ENCODE results near the gene ABCA1. TPM values are rescaled to one million over a fixed set of nuclear protein-coding genes. Genes with fewer than 3 reads are reported as not detected.

Gene ABCA1
- total and polyA plus RNA-seq, 10 of the 15 experiments (the other 5 are each of a cell fraction or from before 2014, with no cell fraction given) = 0.01 to 0.56 (median 0.16) TPM

DNA sequence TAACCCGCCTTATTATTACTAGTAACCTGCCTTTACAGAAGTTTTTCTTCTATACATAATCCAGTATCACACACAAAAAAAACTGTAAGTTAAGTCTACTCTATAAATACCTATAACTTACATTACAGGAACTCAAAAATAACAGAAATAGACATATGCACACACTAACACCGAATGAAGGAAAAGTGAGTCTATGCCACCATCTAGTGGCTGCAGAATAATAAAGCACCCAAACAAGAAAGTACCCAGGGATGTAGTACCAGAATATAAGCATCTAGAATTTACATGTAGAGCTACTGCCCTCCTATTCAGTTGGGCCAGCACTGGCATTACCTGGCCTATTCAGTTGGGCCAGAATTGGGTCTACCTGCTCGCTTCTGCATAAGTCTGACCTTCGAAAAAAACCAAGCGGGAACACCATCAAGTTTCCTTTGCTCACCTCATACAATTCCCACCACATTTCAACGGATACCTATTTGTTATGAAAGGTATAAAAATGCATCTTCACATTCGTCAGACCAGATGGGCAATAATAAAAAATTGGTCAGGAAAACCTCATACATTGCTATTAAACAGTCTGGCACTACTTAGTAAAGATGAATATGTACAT, 184.5 kb downstream of the ABCA1 start (continued):
- TF ChIP-seq, protein P1, sequence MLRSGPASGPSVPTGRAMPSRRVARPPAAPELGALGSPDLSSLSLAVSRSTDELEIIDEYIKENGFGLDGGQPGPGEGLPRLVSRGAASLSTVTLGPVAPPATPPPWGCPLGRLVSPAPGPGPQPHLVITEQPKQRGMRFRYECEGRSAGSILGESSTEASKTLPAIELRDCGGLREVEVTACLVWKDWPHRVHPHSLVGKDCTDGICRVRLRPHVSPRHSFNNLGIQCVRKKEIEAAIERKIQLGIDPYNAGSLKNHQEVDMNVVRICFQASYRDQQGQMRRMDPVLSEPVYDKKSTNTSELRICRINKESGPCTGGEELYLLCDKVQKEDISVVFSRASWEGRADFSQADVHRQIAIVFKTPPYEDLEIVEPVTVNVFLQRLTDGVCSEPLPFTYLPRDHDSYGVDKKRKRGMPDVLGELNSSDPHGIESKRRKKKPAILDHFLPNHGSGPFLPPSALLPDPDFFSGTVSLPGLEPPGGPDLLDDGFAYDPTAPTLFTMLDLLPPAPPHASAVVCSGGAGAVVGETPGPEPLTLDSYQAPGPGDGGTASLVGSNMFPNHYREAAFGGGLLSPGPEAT (IDR thresholded peaks at IDR 0.05; ENCODE audit: low read depth) = no peak
- TF ChIP-seq HDAC2 (IDR thresholded peaks at IDR 0.05) (no peak), SMAD1 (IDR thresholded peaks at IDR 0.05; ENCODE audit: low read depth, partially characterized antibody) (no peak), BACH1 (IDR thresholded peaks at IDR 0.05; ENCODE audit: borderline replicate concordance) (no peak), ESRRA (IDR thresholded peaks at IDR 0.05; ENCODE audit: low read length) (no peak), SRF (IDR thresholded peaks at IDR 0.05; ENCODE audit: low read depth in 2 of 2, low read length in 2 of 2) (no peak), SMC3 (IDR thresholded peaks at IDR 0.05; ENCODE audit: borderline replicate concordance, low read length) (peak; percentile 81), PAX8 (IDR thresholded peaks at IDR 0.05) (no peak), MEF2A (IDR thresholded peaks at IDR 0.05; ENCODE audit: insufficient read depth, low read depth, low read length) (0 out of 2 replicates have a peak, but pooled peaks have one; percentile 54), RB1 (IDR thresholded peaks at IDR 0.05; ENCODE audit: borderline replicate concordance) (peak; percentile 36; the same call in 1 of the 2 replicates), TCF7 (IDR thresholded peaks at IDR 0.05; ENCODE audit: borderline replicate concordance) (no peak), DPF2 (IDR thresholded peaks at IDR 0.05) (no peak), STAT1 (conservative IDR thresholded peaks at IDR 0.05) (no peak), RAD51 (IDR thresholded peaks at IDR 0.05) (no peak), BHLHE40 (IDR thresholded peaks at IDR 0.05; ENCODE audit: borderline replicate concordance in 1 of 2, low read depth in 2 of 2, low read length in 1 of 2) (no peak), ASH2L (IDR thresholded peaks at IDR 0.05; ENCODE audit: borderline replicate concordance, low read depth) (no peak), HDAC6 (IDR thresholded peaks at IDR 0.05; ENCODE audit: unreplicated experiment) (no peak), NR2C2 (IDR thresholded peaks at IDR 0.05; ENCODE audit: borderline replicate concordance, control insufficient read depth, insufficient read length, low read depth) (no peak), NFIC (IDR thresholded peaks at IDR 0.05; ENCODE audit: low read depth, low read length) (no peak), YBX1 (IDR thresholded peaks at IDR 0.05) (no peak), SMAD5 (IDR thresholded peaks at IDR 0.05; ENCODE audit: low read depth) (no peak), MYB (IDR thresholded peaks at IDR 0.05; ENCODE audit: borderline replicate concordance, low read depth, low read length) (no peak)
- TF ChIP-seq, protein P2, sequence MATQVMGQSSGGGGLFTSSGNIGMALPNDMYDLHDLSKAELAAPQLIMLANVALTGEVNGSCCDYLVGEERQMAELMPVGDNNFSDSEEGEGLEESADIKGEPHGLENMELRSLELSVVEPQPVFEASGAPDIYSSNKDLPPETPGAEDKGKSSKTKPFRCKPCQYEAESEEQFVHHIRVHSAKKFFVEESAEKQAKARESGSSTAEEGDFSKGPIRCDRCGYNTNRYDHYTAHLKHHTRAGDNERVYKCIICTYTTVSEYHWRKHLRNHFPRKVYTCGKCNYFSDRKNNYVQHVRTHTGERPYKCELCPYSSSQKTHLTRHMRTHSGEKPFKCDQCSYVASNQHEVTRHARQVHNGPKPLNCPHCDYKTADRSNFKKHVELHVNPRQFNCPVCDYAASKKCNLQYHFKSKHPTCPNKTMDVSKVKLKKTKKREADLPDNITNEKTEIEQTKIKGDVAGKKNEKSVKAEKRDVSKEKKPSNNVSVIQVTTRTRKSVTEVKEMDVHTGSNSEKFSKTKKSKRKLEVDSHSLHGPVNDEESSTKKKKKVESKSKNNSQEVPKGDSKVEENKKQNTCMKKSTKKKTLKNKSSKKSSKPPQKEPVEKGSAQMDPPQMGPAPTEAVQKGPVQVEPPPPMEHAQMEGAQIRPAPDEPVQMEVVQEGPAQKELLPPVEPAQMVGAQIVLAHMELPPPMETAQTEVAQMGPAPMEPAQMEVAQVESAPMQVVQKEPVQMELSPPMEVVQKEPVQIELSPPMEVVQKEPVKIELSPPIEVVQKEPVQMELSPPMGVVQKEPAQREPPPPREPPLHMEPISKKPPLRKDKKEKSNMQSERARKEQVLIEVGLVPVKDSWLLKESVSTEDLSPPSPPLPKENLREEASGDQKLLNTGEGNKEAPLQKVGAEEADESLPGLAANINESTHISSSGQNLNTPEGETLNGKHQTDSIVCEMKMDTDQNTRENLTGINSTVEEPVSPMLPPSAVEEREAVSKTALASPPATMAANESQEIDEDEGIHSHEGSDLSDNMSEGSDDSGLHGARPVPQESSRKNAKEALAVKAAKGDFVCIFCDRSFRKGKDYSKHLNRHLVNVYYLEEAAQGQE (IDR thresholded peaks at IDR 0.05; ENCODE audit: low read depth, low read length) = no peak
- TF ChIP-seq, protein P3, sequence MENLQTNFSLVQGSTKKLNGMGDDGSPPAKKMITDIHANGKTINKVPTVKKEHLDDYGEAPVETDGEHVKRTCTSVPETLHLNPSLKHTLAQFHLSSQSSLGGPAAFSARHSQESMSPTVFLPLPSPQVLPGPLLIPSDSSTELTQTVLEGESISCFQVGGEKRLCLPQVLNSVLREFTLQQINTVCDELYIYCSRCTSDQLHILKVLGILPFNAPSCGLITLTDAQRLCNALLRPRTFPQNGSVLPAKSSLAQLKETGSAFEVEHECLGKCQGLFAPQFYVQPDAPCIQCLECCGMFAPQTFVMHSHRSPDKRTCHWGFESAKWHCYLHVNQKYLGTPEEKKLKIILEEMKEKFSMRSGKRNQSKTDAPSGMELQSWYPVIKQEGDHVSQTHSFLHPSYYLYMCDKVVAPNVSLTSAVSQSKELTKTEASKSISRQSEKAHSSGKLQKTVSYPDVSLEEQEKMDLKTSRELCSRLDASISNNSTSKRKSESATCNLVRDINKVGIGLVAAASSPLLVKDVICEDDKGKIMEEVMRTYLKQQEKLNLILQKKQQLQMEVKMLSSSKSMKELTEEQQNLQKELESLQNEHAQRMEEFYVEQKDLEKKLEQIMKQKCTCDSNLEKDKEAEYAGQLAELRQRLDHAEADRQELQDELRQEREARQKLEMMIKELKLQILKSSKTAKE (IDR thresholded peaks at IDR 0.05; ENCODE audit: low read depth, poor library complexity, severe bottlenecking) = peak; percentile 47
